C1 segment of cervical spinal cord (tissue), 14 donors: ENCODE measurements around the gene RAD52.
A peak's percentile ranks its signal among the peaks of the same experiment; 100 is the strongest.
"Not testable (repeated sequence)": the region's sequence is repeated elsewhere in the genome, so short reads cannot be mapped to it uniquely, and the experiment has no call there.

Source experiments
- DNase-seq, 14 donors: peaks; one replicate each; lab custom pipeline; 2025; lab: John Stamatoyannopoulos, UW

RAD52 gene

DNA sequence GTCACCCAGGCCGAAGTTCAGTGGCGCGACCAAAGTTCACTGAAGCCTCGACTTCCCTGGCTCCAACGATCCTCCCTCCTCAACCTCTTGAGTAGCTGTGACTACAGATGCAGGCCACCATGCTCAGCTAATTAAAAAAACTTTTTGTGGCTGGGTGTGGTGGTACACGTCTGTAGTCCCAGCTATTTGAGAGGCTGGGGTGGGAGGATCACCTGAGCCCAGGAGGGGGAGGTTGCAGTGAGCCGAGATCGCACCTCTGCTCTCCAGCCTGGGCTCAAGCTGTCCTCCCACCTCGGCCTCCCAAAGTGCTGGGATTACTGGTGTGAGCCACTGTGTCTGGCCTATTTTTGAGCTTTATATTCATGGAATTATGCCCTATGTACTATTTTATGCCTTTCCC lies 18.1 kb upstream of the RAD52 start:
- no peak for DNase-seq

DNA sequence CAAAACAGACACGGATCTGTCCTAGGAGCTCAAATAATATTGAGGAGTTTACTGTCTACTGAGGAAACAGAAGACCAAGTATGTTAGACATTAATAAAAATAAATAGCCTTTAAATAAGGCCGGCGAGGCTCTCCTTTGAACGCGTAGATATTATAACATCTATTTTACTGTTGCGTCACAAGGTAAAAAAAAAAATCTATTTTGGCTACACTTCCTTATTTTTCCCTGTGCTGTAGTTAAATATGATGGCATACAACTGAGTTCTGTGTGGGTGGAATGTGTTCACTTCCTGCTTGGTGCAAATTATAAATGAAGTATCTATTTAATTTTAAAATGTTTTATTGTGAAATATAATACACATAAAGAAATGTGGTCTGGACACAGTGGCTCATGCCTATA lies 17.2 kb upstream of the RAD52 start:
- no peak for DNase-seq

DNA sequence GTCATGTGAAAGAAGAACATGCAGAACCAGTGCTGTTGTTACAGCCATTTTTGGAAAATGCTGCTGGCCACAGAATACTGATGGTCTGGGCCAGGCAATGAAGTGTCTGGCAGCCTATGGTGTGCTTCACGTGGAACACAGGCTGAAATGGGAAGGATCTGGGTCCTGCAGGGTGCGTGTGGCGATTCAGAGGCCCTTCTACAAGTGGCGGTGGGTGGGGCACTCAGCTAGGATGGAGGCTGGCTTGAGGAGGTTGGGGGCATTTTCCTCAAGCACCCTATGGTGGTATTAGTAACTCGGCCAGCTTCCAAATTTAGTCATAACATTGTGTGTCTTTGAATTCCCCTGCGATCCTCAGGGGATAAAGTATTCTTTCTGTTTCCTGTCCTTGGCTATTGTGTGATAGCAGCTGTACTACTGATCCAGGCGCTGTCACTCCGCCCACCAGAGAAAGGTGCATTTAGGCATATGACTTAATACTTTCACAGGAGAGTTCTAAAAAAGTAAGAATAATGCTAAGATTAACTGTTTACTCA lies 9.2 kb upstream of the RAD52 start:
- DNase-seq, result no peak

DNA sequence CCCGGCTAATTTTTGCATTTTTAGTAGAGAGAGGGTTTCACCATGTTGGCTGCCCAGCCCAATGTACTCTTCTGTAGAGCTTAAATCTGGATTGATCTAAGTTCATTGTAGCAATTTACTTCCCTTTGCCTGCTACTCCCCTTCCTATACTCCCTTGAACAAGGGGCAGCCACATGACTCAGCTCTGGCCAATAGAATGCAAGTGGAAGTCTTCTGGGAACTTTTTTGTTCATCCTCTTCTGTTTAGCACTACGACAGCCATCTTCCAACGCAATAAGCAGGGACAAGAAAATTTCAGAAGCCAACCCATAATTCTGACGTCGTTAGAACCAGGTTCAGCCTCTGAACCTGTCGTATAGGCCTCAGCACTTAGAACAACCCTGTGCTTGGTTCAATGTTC lies 6.4 kb upstream of the RAD52 start:
- DNase-seq, result no peak

DNA sequence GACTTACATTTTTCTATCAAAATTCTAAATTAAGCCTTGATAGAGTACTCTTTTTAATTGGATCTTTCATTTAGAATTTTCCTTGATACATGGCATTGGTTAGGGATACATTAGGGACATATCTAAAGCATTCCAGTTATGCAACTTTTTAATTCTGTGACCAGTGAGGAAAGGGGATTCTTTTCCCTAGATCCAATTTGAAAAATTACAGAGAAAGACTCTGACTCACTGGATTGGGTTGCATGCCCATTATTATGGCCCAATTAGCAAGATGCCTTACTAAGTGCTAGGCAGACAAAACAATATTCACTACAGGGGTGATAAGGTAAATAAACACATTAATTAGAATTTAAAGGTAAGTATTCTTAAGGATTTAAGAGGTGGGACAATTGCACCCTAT lies 5.2 kb upstream of the RAD52 start:
- DNase-seq, result no peak

DNA sequence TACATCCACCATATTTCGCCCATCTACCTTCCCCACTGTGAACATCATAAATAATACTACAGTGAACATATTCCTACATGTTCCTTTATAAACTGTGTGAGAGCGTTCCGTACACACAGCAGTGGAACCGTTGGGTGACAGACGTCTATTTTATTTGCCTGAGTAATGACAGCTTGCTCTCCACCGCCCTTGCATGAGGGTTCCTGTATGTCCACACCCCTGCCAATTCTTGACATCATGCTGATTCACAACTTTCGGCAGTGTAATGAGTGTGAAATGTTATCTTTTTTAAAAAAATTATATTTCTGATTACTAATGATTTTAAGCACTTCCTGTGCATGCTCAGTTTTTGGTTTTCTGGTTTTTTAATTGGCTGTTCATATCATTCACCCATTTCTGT lies 4.3 kb upstream of the RAD52 start:
- peak in 1 of 14 donors; percentile 27 for DNase-seq

DNA sequence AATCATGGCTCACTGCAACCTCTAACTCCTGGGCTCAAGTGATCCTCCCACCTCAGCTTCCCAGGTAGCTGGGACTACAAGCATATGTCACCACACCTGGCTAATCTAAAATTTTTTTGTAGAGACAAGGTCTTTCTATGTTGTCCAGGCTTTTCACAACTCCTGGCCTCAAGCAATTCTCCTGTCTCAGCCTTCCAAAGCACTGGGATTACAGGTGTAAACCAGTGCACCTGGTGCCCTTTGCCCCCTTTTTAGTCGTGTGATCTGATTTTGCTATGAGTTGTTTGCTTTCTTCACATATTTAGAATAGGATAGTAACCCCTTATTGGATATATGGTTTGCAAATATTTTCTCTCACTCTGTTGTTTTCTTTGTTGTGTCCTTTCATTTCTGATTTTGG lies 1.7 kb upstream of the RAD52 start:
- no peak for DNase-seq

DNA sequence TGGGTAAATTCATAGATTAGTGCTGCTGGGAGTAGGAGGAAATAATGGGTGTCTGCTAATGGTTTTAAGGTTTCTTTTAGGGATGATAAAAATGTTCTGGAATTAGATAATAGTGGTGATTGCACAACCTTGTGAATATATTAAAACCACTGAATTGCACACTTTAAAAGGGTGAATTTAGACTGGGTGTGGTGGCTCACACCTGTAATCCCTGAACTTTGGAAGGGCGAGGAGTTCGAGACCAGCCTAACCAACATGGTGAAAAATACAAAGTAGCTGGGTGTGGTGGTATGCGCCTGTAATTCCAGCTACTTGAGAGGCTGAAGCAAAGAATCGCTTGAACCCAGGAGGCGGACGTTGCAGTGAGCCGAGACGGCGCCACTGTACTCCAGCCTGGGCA lies 1.3 kb downstream of the RAD52 start:
- DNase-seq, result no peak

DNA sequence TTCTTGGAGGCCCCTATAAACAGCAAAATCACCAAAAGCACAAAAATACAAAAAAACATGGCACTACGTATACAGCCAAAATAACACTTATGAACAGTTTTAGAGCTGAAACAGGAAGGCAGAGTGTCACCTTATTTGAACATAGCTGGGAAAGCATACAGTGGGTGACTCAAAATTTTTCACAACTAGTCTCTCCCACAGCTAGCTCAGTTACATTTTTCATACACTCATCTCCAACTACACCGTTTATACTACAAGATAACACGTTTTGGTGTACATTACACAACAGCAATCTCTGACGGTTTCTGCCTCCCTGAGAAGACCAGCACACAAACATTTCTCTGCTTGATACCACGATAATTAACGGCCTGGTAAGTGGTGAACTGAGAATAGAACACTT lies 2.9 kb downstream of the RAD52 start:
- DNase-seq, result no peak

DNA sequence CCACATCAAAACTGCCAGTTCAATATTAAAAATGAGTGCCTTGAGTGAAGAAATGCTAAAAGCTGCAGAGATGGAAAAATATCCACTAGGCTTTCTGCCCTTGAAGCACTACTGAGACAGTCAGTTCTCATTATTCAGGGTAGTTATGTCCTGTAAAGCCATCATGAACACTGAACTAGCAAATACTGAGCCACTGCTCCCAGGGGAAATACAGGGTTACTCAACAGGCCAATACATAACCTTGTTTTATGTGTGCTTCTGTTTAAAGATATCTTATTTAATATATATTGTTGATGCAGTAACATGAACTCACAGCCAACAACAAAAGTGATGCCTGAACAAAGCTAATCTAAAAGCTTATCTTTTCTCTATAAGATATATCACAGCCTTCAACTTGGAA lies 3.3 kb downstream of the RAD52 start:
- DNase-seq, result no peak

DNA sequence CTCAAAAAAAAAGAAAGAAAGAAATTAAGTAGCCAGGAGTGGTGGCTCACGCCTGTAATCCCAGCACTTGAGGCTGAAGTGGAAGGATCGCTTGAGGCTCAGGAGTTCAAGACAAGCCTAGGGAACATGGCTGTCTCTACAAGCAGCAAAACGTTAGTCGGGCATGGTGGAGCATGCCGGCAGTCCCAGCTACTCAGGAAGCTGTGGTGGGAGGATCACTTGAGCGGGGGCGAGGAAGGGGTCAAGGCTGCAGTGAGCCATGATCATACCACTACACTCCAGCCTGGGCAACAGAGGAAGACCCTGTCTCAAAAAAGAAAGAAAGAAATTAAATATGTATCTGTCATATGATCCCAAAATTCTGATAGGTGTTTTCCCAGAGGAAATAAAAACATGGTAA lies 5.3 kb downstream of the RAD52 start:
- DNase-seq, result no peak

DNA sequence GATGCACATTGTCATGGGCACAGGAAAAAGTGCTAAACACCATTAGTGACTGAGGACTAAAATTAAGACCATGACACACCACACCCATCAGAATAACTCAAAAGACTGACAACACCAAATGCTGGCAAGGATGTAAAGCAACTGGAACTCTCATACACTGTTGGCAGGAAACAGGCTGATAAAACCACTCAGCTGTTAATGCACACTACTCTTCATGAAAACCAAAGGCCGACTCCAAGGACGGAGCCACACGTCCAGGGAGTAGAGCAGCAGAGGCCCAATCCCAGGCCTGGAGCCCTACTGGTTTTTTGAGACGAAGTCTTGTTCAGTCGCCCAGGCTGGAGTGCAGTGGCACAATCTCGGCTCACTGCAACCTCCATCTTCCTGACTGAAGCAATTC lies 6.4 kb downstream of the RAD52 start:
- no peak for DNase-seq

DNA sequence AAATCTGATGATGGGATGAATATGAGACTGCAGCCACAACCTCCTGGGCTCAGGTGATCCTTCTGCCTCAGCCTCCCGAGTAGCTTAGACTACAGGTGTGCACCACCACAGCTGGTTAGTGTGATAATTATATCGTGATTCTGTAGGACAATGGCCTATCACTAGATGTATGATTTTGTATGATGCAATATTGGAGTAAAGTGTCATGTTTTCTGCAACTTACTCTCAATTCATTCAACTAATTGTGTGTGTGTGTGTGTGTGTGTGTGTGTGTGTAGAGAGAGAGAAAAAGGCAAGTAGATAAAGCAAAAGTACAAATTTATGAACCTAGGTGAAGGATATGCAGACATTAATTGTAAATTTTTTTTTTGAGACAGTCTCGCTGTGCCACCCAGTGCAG lies 10.7 kb downstream of the RAD52 start:
- DNase-seq, result no peak

DNA sequence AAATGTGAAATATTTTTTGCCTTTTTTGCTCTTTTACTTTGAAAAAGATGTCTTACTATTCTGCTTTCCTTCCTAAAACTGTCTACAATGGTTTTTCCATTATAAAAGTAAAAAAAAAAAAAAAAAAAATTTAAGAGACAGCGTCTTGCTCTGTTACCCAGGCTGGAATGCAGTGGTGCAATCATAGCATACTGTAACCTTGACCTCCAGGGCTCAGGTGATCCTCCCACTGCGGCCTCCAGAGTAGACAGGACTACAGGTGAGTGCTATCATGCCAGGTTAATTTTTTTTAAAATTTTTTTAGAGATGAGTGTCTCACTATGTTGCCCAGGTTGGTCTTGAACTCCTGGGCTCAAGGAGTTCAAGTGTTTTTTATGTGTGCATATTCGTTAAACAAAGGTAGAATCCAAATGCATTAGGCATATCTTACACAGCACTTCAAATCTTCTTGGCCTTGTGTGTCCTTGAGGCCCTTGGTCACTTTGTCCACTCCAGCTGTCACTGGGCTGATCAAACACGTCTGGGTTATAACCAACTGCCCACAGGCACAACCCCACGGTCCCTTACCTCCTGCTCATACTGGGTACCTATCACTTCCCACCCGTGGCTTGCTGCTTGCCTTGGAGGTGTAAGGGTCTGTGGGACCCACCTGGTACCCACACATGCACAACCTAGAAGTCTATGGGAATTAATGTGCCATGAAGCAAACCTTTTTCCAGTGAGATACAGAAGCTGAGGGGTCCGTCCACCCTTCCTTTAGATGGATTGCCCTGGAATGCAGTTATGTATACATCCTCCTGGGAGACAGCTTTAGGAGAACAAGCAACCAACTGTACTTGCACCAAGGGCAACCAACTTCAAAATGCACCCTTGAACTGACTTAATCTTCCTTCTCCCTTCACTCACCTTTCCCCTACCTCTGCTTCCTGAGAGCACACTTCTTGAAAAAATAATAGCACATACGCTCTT lies 12.8 kb downstream of the RAD52 start:
- DNase-seq, result no peak

DNA sequence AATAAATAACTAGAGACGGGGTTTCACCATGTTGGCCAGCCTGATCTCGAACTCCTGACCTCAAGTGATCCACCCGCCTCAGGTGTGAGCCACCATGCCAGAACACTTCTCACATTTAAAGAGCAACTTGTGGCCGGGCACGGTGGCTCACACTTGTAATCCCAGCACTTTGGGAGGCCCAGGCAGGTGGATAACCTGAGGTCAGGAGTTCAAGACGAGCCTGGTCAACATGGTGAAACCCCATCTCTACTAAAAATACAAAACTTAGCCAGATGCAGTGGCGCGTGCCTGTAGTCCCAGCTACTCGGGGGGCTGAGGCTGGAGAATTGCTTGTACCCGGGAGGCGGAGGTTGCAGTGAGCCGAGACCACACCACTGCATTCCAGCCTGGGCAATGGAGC lies 13.6 kb downstream of the RAD52 start:
- DNase-seq, result not testable (repeated sequence)

DNA sequence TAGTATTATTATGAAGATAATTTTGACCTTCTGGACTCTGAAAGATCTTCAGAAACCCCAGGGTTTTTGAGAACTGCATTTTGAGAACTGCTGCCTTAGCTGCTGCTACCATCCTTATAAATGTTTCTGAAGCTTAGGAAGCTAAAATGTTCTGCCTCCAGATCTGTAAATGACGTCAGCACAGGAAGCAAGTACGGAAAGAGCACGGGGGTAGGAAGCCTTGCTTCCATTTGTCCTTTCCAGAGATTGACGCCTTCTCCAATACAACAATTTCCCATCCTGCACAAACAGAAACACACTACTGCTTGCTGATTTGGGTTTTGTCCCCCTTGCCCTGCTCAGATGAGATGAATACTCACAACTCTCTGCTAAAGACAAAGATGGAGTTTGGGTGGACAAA lies 17.9 kb downstream of the RAD52 start:
- DNase-seq, result no peak

DNA sequence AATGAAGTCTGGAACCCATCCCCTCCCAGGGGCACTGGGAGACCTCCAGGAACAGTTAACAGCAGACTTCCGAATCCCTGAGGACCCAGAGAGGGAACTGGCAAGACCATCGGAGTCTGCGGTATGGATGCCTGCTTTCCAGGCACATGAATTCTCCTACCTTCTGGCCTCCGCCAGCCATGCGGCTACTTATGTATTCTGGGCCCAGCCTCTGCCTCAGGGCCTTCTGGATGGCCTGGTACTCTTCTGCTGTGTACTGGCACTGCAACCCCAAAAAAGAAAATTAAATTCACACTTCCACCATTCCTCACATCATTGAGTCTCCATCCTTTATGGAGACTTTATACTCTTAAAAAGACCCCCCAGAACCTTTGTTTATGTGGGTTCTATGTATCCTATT lies 18.4 kb downstream of the RAD52 start:
- DNase-seq, result no peak

DNA sequence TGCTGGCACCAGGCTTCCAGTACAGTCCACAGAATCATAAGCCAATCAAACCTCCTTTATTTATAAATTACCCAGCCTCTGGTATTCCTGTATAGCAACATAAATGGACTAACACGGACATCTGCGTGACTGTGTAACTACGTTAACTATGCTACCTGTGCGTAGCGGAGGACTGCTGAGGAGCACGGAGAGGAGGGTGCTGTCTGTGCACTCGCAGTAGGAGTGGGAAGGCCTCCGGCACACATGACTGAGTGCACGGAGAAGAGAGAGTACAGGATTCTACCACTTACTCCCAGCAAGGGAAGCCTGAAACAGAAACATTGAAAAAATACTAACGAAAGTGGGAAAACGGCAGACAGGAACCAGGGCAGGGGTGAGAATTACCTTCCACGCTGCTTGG lies 22.9 kb downstream of the RAD52 start:
- DNase-seq, result no peak

DNA sequence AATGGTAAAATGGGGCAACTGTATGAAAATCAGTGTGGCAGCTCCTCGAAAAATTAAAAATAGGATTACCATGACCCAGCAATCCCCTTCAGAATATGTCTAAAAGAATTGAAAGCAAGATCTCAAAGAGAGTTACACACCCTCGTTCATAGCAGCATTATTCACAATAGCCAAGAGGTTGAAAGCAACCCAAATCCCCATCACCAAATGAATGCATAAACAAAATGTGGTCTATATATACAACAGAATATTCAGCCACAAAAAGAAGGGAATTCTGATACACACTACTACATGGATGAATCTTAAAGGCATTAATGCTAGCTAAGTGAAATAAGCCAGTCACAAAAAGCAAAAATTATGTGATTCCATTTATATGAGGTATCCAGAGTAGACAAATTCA lies 27.2 kb downstream of the RAD52 start:
- no peak for DNase-seq

DNA sequence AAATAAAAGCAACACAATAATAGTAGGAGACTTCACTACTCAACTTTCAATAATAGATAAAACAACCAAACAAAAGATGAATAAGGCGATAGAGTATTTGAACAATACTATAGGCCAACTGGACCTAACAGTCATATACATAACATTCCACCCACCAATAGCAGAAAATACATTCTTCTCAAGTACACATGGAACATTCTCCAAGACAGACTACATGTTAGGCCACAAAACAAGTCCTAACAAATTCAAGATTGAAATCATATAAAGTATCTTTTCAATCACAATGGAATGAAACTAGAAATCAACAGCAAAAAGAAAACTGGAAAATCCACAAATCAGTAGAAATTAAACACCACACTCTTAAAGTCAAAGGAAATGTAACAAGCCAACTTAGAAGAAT lies 28.8 kb downstream of the RAD52 start:
- DNase-seq, result no peak

DNA sequence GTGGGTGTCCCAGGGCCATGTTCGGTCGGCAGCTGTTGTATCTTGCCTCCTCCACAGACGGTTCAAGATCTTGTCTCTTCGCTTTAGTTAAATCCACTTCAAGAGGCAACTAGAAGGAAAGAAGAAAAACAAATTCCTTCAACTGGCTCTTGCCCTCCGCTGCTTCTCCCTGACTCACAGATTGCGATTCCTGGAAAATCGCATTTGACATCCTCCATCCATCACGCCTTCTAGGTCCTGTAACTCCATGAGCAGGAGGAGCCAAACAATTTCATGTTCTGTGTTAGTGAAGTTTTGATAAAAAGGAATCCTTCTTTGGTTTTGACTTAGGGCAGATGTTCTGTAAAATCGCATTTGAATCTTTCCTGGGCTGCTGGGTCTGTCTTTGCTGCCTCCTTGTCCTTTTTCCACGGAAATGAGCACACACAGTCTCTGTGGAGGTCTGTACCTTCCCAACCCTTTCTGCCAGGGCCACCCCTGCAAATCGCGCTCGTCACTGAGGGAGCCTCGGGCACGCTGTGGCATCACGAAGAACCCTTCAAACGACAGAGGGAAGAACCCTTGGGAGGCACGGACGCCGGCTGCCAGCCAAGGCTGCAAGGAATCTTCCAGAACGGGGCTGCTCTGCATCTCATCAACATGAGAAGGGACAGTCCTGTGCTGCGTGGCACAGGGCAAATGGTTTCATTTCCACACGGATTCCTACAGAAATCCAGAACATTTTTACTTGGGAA lies 32.6 kb downstream of the RAD52 start:
- no peak for DNase-seq

DNA sequence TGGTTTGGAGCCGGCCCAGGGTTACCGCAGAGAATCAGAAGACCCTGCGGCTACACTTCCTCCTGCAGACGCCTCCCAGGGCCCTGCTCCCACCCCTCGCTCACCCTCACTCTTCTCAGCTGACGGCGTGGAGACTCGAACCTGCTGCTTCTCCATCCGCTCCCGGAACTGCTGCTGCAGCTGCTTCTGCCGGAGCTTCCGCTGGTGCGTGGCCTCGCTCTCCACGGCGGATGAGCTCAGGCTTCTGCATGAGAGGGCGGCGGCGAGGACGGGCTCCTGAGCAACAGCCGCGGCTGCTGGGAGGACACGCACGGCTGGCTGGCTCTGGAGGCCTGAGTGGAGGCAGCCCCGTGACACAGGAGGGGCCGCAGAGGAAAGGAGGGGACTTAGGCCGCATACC lies 33.3 kb downstream of the RAD52 start:
- DNase-seq, result no peak

DNA sequence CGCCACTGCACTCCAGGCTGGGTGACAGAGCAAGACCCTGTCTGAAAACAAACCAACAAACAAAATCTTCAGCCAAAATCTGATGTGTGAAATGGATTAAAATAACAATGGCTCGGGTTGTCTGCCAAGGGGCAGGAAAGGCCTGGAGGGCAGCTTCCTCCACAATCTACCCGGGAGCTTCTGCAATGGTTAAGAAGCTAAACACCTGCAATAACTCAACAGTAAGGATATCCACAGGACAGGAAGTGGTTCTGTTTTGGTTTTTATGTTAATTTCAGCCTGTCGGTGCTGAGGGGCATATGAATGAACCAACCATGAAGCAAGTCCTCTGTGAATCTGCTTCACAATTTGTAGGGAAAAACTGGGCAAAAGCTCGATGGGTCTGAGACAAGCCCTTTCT lies 34.4 kb downstream of the RAD52 start:
- no peak for DNase-seq
